Coronary artery (tissue), 2 donors: ENCODE measurements around the gene EFCAB6.

Source experiments
- DNase-seq: peaks from one replicate; pipeline ENCODE4 v3.0.0-alpha.2; 2017; ENCODE audit warnings: low spot score
- H3K27ac ChIP-seq, 2 donors: fragments of 200-600 bp; sonication (generic); one replicate each; pipeline ENCODE4 v1.5.1; 2016 to 2019
- H3K4me3 ChIP-seq: fragments of 200-600 bp; sonication (generic); 2 replicates; pipeline ENCODE4 v1.5.1; 2016; ENCODE audit warnings: mild to moderate bottlenecking, moderate library complexity
- CTCF ChIP-seq: fragments of 200-600 bp; sonication (generic); IDR thresholded peaks from one replicate; pipeline ENCODE4 v1.5.1; 2019; ENCODE audit warnings: antibody characterized with exemption

Gene EFCAB6

DNA sequence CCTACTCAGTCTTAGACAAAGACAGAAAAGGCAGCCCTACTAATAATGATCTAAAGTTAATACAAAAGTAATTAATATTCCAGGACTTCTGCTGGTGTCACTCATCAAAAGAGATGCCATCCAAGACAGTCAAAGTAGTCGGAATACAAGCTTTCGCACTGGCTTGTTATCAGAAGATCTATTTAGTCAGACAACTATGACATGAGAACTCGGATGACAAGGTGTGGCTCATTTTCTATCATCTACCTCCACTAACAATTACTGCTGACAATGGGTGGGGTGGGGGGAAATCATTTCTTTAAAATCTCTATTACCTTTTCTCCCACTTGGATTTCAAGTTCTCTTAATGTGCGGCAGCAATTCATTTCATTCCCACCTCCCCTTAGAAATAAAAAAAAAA, 56.7 kb downstream of the EFCAB6 start:
- no peak for TF ChIP-seq CTCF
- Histone ChIP-seq H3K4me3 (no peak overlapping the region), H3K27ac (no peak overlapping the region)
- DNase-seq: no peak

DNA sequence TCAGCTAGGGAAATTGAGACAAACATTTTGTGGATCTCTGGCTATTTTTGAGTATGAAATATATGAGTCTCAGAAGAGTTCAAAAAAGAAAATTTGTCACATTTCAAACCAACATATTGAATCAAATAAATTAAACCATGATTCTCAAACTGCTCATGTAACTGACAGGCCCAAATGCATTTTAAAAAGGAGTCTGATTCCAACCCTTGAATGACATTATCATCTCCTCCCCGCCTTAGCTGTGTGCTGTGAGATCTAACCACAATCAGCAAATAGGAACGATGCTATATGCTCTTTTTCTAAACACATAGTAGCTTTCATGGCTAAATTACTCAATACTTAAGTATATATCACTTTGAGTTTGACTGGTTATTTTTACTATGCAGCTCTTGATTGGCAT, 57.1 kb downstream of the EFCAB6 start:
- Histone ChIP-seq H3K27ac (no peak overlapping the region), H3K4me3 (no peak overlapping the region)
- DNase-seq: no peak
- TF ChIP-seq CTCF: no peak

DNA sequence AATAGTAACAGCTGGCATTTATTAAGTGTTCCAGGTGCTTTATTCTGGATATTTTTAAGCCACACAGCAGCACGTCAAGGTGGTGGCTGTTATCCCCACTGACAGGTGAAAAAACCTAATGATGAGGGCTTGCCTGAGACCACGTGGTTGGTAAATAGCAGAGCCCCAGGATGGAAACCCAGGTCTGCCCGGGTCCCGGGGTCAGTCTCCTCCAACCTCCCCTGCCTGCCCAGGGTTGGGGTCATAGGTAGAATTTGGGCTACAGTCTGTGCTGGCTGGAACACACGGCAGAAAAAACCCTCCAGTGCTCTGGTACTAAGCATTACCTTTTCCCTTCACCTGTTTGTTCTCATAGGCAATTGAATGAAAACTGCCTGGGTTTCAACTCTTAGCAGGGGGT, 57.9 kb downstream of the EFCAB6 start:
- no peak for DNase-seq
- no peak for TF ChIP-seq CTCF
- H3K4me3 ChIP-seq: no peak overlapping the region
- H3K27ac ChIP-seq: no peak overlapping the region

DNA sequence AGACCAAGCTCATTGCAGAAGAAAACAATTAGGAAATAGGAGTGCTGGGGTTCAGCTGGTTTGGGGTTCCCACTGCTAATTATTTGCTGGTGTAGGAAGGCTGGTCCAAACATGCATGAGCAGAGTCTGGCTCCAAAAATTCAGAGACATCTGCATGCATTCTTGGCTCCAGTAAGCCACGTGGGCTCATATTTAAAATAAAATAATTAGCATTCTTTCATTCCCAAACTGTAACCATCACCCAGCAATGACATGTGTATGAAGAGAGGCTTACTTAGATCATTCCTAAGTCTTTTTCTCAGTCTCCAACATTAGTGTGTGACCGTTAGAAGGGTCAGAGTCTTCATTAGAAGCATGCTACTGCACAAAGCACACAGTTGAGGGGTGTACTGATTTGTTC, 58.4 kb downstream of the EFCAB6 start:
- no peak for TF ChIP-seq CTCF
- no peak overlapping the region for H3K4me3 ChIP-seq
- no peak for DNase-seq
- H3K27ac ChIP-seq: no peak overlapping the region

DNA sequence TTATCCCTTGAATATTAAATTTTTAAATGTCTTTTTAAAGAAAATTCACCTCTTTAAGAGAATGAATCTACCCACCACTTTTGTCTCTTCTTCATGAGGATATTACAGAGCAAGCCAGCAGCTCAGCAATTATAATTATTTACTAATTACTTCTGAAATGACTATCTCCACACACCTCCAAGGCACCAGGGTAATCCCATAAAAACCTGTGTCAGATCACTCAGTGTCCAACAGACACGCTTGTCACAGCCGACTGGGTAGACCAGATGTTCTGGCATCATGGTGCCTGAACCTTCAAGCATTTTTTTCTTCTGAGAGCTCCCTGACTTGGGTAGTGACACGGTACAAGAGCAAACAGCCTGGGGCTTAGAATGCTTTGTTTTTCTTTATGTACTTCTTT, 61.4 kb downstream of the EFCAB6 start:
- DNase-seq: no peak
- TF ChIP-seq CTCF: no peak
- Histone ChIP-seq H3K27ac (no peak overlapping the region), H3K4me3 (no peak overlapping the region)

DNA sequence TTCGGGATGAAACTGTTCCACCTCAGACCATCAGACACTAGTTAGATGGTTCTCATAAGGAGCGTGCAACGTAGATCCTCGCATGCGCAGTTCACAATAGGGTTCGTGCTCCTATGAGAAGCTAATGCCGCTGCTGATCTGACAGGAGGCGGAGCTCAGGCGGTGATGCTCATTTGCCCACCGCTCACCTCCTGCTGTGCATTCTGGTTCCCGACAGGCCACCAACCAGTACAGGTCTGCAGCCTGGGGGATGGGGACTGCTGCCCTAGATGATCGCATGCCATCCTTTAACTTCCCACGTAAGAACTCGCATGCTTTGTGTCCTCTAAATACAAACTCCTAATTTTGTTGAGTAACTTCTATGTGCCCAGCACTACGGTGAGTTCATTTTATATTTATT, 62.6 kb downstream of the EFCAB6 start:
- no peak for DNase-seq
- Histone ChIP-seq H3K4me3 (no peak overlapping the region), H3K27ac (no peak overlapping the region)
- no peak for TF ChIP-seq CTCF

DNA sequence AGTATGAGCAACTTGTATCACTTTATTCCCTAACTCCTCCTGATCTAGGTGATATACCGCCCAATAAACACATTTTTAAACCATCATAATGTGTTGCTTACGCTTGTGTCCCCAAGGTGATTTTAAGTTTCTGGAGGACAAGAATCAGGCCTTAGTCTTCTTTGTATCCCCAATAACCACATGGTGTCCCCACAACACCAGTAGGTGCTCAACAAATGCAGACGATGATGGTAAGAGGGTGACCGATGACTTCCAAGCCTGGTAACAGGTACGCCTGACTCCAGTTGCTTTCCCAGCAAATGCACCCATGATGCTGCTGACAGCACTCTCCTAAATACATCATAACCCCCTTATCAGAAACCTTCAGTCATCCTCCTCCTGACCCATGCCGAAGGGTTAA, 64.2 kb downstream of the EFCAB6 start:
- H3K27ac ChIP-seq: no peak overlapping the region

More for the DNA sequence above, 64.2 kb downstream of the EFCAB6 start:
- TF ChIP-seq CTCF: no peak
- no peak for DNase-seq
- H3K4me3 ChIP-seq: no peak overlapping the region
